ENCODE measurements around the gene SOX18.

Gene SOX18

DNA sequence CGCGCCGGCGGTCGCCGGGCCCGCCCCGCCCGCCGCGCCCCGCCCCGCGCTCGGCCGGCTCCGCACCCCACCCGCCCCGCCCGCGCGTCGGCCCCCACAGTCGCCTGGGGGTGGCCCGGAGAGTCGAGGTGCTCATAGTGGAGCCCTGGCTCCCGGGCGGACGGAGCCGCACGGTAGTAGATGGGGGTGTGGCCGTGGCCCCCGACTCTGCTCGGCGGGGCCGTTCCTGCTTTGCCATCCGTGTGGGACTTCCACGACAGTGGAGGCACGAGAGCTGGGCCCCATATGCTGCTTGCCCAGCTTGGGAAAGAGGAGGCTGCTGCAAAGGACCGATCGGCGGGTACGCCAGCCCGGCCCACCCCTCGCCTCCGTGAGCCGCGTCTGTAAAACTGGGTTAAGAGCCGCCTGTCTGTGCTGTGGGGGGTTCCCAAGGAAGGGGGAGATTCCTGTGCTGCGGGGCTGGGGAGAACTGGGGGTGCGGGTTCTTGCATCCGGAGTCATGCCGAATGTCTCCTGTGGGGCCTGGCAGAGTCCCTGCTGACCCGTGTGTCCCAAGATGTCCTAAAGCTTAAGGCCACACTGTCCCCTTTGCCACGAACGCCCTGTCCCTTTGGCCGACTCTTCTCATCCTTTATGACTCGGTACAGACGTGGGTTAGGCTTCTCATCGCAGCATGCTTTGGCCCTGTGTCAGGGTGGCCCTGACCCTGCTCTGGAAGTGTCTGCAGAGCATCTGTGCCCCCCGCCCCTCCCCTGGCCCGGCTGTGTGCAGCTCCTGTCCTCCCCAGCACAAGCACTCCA lies 30.8 kb upstream of the SOX18 start, which contains the start of gene OPRL1:
Gene OPRL1, plus strand, starts transcription at position 70 of the 800 bp plus-strand sequence. CDS start 12,639 bp downstream, outside the sequence.
- peak; percentile 62 for DNase-seq

- DNase-seq, result peak; percentile 78
These were observed 30.0 kb upstream of the SOX18 start, which contains the start of gene RGS19 for GRCh38 chr20:64079273-64080012. TSS of gene RGS19 (minus strand) at chr20:64079518. CDS start at chr20:64076886, 2,632 bp downstream.

DNA sequence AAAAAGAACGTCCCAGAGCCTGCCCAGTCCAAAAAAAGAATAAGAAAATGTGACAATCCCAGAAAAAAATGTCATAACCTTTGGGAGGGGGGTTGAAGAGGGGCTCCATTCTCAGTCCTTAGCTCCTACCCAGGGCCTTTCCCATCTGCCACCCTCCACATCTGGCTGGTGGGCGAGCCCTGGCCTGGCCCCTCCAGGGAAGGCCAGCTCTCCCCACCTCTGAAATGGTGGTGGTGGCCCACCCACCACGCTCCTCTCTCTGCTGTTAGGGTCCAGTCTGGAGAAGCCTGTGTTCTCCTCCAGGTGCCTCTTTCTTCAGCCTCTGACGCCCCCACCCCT lies 29.5 kb upstream of the SOX18 start:
- DNase-seq, result no peak

DNA sequence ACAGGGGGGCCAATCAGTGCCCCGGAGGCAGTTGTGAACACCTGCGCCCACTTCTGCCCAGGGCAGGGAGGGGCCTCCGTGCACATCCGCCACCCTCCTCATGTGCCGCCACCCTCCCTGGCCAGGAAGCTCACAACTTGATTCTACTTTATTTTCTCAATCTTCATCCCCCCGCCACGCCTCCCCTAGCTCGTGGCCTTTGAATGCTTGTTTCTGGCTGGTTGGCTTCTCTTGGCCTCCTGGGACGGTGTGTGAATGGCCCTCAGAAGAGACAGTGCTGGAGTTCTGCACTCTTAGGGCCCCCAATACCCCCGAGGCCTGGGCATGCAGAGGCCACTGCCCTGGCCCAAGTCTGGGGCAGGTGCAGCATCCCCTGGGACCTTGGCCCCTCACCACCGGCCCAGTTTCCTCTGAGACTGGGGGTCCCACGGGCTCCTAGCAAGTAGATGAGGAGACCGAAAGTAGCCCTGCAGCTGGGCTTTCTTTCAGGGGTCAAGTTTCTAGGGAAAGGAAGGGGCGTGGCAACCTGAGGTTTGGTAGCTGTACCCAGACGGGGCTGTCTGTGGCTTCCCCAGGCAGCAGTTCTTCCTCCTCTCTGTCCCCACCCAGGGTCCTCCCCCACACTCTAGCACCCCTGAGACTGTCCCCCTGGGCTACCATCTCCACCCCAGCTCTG lies 28.6 kb upstream of the SOX18 start:
- peak; percentile 67 for DNase-seq

GRCh38 chr20:64077541-64077875 lies 28.1 kb upstream of the SOX18 start:
- no peak for DNase-seq

GRCh38 chr20:64077094-64077493 lies 27.7 kb upstream of the SOX18 start:
- peak; percentile 41 for DNase-seq

- DNase-seq, result no peak
These were observed 26.9 kb upstream of the SOX18 start for GRCh38 chr20:64076061-64076997.

DNA sequence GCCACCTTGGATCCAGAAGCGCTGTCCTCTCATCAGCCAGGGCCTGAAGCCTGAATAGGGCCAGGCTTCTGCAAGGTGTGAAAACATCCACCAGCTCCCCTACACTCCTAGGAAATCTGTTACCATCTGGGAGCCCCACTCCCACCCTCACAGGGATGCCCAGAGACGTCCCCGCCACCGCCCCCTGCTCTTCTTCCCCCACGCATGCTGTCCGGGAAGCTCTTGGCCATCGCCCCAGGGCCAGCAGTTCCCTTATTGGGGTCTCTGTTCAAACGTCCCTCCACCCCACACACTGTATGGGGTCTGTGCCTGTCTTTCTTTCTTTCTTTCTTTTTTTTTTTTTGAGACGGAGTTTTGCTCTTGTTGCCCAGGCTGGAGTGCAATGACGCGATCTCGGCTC lies 26.1 kb upstream of the SOX18 start:
- DNase-seq, result no peak

- DNase-seq, result no peak
These were observed 25.5 kb upstream of the SOX18 start for GRCh38 chr20:64074963-64075362.

DNA sequence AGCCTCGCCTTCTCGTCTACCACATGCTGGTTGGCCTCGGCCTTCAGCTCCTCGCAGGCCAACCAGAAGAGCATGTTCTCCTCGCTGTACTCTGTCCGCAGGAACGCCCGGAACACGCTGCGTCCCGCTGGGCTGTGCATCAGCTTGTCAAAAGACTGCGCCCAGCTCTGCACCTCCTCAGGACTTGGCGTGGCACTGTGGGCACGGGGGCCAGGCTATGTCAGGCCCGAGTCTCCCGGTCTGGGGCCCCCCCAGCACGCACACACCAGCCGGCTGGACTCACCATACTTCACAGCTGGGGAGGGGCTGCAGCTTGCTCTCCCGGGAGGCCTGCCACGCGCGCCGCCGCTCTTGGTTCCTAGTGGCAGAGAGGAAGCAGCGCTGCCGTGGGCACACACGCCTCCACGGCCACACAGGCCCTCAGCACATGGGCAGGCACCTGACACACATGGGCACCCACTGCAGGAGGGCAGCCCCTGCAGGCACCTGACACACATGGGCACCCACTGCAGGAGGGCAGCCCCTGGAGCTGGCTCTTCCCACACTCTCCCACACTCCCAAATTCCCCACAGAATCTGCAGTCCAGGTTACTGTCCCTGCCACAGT lies 24.8 kb upstream of the SOX18 start:
- no peak for DNase-seq

DNA sequence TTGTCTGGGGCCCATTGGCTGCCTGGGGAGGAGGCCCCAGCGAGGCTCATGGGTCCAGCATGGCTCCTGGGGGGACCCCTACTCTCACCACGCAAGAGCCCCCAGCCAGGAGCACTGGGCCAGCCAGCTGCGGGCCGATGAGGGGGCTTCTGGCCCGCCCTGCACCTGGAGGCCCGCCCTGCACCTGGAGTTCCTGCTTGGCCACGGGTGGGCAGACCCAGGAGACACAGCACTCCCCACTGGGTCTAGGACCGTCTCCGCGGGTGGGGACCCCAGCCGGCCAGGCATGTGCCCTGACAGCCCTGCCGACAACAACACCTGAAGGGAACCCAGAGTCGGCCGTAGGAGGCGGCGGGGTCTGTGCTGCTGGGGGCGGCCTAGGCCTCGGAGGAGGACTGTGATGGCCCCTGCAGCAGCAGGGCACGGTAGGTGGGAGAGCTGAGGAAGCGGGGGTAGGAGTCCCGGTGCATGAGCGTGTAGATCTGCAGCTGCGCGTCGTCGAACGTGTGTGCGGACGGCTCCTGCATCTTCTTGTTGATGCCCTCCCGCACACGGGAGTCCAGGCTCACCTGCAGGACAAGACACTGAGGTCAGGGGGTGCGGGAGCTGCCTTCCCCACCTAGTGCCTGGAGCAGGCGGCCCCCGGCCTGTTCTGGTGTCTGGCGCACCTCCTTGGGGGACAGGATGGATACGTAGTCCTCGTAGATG lies 24.2 kb upstream of the SOX18 start:
- DNase-seq, result no peak

DNA sequence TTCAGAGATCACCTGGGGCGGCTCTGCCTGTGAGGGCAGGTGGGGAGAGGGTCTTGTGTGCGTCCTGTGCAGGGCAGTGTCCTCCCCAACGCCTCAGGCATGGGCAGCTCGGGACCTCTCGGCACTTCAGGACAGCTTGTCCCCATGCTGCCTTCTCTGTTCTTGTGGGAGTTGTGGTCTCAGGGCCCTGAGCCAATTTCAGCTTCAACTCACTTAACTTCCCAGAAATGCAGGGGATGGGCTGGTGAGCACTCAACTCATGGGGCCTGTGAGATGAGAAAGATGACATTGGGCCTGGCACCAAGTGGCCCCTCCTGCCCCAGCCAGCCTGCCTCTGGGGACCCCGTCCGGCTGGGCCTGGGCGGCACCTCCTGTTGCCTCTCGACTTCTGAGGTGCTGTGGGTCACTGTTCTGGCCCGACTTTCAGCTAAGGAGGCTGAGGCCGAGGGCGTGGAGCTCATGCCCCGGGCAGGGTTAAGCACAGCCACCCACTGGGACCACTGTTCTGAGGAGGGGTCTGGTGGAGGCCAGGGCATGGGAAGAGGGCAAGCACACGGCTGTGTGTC lies 23.1 kb upstream of the SOX18 start:
- no peak for DNase-seq

GRCh38 chr20:64071341-64072332 lies 22.2 kb upstream of the SOX18 start:
- DNase-seq, result no peak

DNA sequence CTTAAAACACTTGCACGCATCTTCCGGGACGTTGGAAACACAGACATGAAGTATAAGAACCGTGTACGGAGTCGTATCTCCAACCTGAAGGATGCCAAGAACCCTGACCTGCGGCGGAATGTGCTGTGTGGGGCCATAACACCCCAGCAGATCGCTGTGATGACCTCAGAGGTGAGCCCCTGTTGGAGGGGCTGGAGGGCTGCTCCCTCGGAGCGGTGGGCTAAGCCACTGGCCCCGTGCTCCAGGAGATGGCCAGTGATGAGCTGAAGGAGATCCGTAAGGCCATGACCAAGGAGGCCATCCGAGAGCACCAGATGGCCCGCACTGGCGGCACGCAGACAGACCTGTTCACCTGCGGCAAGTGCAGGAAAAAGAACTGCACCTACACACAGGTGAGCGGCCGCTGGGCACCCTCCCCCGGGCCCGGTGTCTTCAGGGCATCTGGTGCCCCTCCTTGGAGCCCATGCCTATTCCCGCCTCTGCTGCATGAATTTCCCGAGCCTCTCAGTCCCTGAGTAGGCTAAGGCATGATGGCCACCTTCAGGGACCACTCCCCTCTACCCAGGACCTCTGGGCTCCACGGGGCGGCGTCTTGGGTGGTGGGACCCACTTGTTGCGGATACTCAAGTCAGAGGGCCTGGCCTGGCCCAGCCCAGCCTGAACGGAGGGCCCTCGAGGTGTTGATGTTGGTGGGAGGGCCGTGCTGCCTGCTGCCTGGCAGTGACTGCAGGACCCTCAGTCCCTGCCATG lies 21.0 kb upstream of the SOX18 start:
- DNase-seq, result no peak

DNA sequence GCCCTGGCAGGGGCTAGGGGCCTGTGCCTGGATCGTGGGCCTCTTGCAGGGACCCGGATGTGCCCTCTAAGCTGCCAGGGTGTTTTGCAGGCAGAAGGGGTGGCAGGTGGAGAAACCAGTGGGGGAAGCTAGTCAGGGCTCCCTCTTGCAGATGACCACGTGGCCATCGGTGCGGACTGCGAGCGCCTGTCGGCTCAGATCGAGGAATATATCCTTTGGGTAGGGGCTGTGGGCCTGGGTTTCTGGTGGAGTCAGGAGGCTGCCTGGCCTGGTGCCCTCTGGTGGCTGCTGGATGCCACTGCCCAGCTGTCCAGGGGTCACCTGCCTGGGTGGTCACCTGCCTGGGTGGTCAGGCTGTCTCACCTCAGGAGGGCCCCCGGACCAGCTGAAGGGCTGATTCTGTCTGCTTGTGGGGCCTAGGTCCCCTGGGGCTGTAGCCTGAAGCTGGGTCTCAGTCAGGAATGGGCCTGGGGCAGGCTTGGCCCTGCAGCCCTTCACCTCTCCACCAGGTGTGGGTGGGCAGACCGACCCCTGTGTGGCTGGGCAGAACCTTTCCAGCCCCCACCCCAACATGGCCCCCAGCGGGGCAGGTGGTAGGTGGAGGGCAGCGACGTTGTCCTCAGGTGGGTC lies 20.3 kb upstream of the SOX18 start:
- DNase-seq, result peak; percentile 17

DNA sequence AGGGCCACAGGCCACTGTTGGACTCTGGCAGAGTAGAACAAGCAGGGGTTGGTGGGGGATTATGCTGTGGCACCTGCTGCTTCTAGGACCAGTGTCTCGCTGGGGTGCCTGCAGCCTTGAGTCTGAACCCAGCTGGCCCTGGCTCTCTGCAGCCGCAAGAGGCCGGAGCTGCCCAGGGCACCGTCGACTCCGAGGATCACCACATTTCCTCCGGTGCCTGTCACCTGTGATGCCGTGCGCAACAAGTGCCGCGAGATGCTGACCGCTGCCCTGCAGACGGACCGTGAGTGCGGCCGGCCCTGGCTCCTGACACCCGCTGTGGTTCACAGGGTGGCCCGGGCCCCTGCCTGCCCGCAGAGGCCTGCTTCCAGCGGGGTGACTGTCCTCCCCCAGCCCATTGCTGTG lies 19.8 kb upstream of the SOX18 start:
- DNase-seq, result no peak

DNA sequence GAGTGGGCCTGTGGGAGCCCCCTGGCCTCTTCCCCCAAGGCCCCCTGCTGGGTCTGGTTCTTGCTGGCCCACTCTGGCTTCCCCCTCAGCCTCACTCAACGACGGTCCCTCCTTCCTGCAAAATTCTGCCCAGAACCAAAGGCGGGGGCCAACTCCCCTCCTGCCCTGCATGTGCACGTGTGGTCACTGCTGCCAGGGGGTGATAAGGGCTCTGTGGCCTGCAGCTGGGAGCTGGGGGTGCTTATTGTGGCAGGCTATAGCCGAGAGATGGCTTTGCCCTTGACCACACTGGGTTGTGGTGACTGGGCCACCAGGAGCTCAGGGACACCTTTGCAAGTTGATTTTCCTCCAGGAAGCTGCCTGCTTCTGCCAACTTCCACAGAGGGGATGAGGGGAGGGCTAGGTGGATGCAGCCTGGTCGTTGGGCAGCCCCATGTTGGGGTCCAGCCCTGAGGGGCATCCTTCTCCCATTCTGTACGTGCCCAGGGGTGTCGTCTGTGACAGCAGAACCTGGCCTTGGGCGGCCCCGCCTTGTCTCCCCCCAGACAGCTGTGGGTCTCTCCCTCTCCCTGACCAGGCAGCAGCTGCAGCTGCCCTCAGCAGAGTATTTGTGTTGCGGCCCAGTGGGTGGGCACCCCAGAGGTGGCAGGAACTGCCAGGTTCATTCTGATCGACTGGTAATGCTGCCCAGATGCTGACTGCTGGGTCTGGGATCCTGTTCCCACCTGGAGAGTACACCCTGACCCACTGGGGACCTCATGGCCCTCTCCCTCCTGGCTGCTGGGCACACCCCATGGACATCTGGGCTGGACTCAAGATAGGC lies 19.2 kb upstream of the SOX18 start:
- DNase-seq, result no peak
